ENCODE data around the gene IMPG1. TPM values are rescaled to one million over a fixed set of nuclear protein-coding genes. Genes with fewer than 3 reads are reported as not detected.
A peak's percentile ranks its signal among the peaks of the same experiment; 100 is the strongest.

The IMPG1 gene
- total RNA-seq = not detected in 2 replicates

- DNase-seq (ENCODE audit: low read depth in 2 of 2) = no peak
Measured at GRCh38 chr6:76072562-76072961, at the start of gene IMPG1. Gene IMPG1 (minus strand): TSS chr6:76072662. CDS start chr6:76072488, 174 bp downstream.

- no peak for DNase-seq (ENCODE audit: low read depth in 2 of 2)
Measured at GRCh38 chr6:76120302-76120701, 47.8 kb upstream of the IMPG1 start.

- no peak for DNase-seq (ENCODE audit: low read depth in 2 of 2)
Measured at GRCh38 chr6:76073281-76073680, 819 bp upstream of the IMPG1 start.

- DNase-seq (ENCODE audit: low read depth in 2 of 2) = no peak
Measured at GRCh38 chr6:76057469-76057868, 15.0 kb downstream of the IMPG1 start.

GRCh38 chr6:76052314-76052713, 20.1 kb downstream of the IMPG1 start:
- no peak for DNase-seq (ENCODE audit: low read depth in 2 of 2)

GRCh38 chr6:76043690-76044089, 28.8 kb downstream of the IMPG1 start:
- DNase-seq (ENCODE audit: low read depth in 2 of 2) = no peak

- no peak for DNase-seq (ENCODE audit: low read depth in 2 of 2)
Measured at GRCh38 chr6:76035713-76036112, 36.7 kb downstream of the IMPG1 start.

- peak in 1 of 2 donors; percentile 17 for DNase-seq (ENCODE audit: low read depth in 2 of 2)
Measured at GRCh38 chr6:76026101-76026500, 46.4 kb downstream of the IMPG1 start.

GRCh38 chr6:76014626-76015530, 57.6 kb downstream of the IMPG1 start:
- no peak for DNase-seq (ENCODE audit: low read depth in 2 of 2)

- no peak for DNase-seq (ENCODE audit: low read depth in 2 of 2)
Measured at GRCh38 chr6:76004202-76004601, 68.3 kb downstream of the IMPG1 start.

GRCh38 chr6:76003686-76004085, 68.8 kb downstream of the IMPG1 start:
- DNase-seq (ENCODE audit: low read depth in 2 of 2) = no peak

GRCh38 chr6:76003113-76003512, 69.3 kb downstream of the IMPG1 start:
- no peak for DNase-seq (ENCODE audit: low read depth in 2 of 2)

GRCh38 chr6:76000629-76001028, 71.8 kb downstream of the IMPG1 start:
- no peak for DNase-seq (ENCODE audit: low read depth in 2 of 2)

- DNase-seq (ENCODE audit: low read depth in 2 of 2) = no peak
Measured at GRCh38 chr6:75997696-75998095, 74.8 kb downstream of the IMPG1 start.

GRCh38 chr6:75993236-75994162, 79.0 kb downstream of the IMPG1 start:
- DNase-seq (ENCODE audit: low read depth in 2 of 2) = no peak

GRCh38 chr6:75991941-75992340, 80.5 kb downstream of the IMPG1 start:
- DNase-seq (ENCODE audit: low read depth in 2 of 2) = no peak

GRCh38 chr6:75986935-75987334, 85.5 kb downstream of the IMPG1 start:
- no peak for DNase-seq (ENCODE audit: low read depth in 2 of 2)

- DNase-seq (ENCODE audit: low read depth in 2 of 2) = no peak
Measured at GRCh38 chr6:75975904-75976303, 96.6 kb downstream of the IMPG1 start.

GRCh38 chr6:75970093-75970492, 102.4 kb downstream of the IMPG1 start:
- DNase-seq (ENCODE audit: low read depth in 2 of 2) = no peak

GRCh38 chr6:75968143-75968542, 104.3 kb downstream of the IMPG1 start:
- DNase-seq (ENCODE audit: low read depth in 2 of 2) = no peak

- DNase-seq (ENCODE audit: low read depth in 2 of 2) = no peak
Measured at GRCh38 chr6:75963569-75963968, 108.9 kb downstream of the IMPG1 start.

GRCh38 chr6:75952128-75952527, 120.3 kb downstream of the IMPG1 start:
- no peak for DNase-seq (ENCODE audit: low read depth in 2 of 2)

Measured in dermis microvascular lymphatic vessel endothelial cell (primary cell).